ENCODE data around the gene POTEH.
"Not testable (repeated sequence)": the region's sequence is repeated elsewhere in the genome, so short reads cannot be mapped to it uniquely, and the experiment has no call there.

POTEH gene

DNA sequence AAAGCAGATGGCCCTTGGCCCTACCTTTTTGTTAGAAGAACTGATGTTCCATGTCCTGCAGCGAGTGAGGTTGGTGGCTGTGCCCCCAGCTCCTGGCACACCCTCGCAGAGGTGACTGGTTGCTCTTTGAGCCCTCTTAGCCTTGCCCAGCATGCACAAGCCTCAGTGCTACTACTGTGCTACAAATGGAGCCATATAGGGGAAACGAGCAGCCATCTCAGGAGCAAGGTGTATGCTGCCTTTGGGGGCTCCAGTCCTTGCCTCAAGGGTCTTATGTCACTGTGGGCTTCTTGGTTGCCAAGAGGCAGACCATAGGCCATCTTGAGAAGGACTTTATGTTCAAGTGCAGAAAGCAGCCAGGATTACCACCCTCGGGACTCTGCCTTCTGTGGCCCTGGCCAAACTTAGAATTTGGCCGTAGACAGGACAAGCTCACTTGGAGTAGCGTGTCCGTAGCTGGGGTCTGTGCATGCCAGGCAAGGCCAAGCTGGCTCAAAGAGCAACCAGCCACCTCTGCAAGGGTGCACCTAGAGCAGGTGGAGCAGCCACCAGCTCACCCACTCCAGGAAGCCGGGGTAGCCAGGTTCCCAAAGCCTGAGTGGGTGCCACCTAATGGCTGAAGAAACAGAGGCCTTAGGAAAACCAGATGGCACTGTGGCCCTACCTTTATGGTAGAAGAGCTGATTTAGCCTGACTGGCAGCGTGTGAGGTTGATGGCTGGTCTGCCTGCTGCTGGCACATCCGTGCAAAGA is 48.5 kb downstream of the POTEH start:
- DNase-seq, result not testable (repeated sequence)

DNA sequence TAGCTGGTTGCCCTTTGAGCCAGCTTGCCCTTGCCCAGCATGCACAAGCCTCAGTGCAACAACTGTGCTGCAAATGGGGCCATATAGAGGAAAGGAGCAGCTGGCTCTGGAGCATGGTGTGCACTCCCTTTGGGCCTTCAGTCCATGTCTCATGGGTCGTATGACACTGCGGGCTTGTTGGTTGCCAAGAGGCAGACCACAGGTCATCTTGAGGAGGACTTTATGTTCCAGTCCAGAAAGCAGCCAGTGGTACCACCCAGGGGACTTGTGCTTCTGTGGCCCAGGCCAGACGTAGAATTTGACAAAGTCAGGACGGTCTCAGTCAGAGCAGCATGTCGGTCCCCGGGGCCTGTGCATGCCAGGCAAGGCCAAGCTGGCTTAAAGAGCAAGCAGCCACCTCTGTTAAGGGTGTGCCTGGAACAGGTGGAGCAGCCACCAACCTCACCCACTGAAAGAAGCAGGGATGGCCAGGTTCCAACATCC is 49.1 kb downstream of the POTEH start:
- not testable (repeated sequence) for DNase-seq

DNA sequence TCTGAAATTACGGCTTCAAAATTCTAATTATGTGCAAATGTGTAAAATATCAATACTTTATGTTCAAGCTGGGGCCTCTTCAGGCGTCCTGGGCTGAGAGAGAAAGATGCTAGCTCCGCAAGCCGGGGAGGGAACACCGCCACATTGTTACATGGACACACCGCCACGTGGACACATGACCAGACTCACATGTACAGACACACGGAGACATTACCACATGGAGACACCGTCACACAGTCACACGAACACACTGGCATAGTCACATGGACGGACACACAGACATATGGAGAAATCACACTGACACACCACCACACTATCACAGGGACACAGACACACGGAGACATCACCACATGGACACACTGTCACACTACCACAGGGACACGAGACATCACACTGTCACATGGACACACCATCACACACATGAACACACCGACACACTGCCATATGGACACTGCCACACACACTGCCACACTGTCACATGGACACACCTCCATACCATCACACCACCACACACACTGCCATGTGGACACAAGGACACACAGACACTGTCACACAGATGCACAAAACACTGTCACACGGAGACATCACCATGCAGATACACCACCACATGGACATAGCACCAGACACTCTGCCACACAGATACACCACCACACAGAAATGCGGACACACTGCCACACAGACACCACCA is 58.0 kb downstream of the POTEH start:
- DNase-seq, result not testable (repeated sequence)

DNA sequence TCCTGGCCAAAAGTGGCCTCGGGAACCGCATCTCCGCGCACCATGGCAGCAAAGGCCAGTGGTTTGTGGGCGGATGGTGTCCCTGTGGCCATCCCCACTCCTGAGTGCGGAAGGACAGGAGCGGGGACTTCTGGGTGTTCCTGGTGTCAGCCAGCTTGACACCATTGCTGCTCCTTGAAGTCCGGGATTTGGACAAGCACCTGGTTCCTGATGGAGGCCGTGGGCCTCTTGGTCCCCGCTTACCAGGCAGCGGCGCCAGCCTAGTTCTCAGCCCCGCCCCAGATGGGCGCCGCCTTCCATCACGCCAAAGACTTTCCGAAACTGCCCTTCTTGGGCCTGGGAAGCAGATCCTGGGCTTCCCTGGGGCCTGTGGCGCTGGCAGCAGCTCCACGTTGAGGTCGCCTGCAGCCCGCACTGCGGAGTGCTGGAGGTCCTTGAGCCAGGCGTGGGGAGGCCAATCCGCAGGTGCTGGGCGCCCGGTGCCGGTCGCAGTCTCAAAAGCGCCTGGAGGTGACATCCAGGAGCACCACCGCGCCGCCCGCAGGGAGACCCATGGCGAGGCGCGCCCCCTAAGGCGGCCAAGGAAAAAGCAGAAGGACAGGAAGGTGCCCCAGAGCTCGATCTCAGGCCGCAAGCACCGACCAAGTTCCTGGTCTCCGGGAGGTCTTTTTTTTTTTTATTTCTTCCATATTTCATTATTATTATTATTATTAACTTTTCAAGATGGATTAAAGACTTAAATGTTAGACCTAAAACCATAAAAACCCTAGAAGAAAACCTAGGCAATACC is 59.5 kb downstream of the POTEH start:
- DNase-seq, result not testable (repeated sequence)

DNA sequence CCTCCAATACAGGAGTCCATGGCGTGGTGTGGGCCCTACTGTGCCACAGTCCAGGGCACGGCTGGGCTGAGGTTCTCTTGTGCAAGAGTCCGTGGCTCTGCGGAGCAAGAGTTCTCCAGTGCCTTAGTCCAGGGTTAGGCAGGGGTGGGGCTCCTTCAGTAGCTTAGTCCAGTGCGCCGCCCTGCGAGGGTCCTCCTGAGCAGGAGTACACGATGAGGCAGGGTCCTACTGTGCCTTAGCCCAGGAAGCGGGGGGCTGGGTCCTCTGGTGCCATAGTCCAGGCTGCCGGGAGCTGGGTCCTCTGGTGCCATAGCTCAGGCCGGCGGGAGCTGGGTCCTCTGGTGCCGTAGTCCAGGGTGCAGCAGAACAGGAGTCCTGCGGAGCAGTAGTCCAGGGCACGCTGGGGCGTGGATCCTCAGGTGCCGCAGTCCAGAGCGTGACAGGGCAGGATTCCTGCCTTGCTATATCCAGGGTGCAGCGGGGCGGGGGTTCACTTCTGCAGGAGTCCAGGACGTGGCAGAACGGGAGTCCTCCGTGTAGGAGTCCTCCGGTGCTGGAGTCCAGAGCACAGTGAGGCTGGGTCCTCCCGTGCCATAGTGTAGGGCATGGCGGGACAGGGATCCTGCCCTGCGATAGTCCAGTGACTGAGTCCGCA is 69.7 kb downstream of the POTEH start:
- not testable (repeated sequence) for DNase-seq

DNA sequence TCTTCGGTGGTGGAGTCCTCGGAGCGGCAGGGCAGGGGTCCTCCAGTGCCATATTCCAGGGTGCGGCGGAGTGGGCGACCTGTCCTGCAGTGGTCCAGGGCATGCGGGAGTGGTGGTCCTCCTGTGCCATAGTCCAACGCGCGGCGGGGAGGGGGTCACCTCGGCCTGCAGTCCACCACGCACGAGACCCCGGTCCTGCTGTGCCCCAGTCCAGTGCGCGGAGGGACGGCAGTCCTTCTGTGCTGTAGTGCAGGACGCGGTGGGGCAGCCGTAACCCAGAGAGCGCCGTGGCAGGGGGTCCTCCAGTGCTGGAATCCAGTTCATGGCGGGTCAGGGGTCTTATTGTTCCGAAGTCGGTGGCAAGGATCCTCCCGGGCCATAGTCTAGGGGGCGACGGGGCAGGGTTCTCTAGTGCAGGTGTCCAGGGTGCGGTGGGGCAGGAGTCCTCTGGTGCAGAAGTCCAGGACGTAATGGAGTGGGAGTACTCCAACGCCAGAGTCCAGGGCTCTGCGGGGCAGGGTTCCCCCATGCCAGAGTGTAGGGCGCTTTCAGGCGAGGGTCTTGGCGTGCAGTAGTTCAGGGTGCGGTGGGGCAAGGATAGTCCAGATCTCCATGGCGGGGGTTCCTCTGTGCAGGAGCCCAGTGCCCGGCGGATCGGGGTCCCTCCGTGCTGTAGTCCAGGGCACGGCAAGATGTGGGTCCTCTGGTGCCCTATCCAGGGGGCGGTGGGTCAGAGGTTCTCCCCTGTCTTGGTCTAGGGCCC is 70.7 kb downstream of the POTEH start:
- DNase-seq, result not testable (repeated sequence)

DNA sequence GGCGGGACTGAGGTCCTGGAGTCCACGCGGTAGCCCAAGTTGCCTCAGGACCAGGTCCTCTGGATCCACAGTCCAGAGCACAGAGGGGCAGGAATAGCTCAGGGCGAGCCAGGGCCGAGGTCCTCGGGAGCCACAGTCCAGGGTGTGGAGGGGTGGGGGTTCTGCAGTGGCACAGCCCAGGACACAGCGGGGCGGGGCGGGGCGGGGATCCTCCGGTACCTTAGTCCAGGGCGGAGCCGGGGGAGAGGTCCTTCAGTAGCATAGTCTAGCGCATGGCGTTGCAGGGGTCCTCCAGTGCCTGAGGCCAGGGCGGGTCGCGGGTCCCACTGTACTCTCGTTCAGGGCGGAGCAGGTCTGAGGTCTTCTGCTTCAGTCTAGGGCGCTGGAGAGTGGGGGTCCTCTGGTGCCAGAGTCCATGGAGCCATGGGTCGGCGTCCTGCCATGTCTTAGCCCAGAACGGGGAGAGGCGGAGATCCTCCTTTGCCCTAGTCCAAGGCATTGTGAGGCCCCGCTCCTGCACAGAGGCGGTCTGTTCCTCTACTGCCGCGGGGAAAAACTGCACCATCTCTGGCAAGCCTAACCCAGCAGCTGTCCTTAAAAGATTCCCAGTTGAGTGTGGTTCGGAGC is 71.4 kb downstream of the POTEH start:
- DNase-seq, result not testable (repeated sequence)

DNA sequence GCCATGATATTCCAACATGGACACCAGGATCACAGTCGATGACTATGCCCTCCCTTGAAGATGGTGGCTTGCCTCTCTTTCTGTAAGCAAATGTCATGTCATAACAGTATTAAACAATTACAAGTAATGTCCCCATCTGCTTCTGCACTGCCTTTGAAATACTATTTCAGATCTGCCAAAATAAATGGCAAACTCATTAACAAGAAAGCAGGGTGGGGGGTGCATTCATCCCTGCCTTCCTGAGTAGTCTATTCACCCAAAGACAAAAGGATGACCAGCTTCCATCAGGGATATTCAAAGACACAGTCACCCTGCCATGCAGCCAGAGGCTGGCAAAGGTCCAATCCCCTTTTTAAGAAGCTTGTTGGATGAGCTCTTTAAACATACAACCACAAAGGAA is 73.7 kb downstream of the POTEH start:
- not testable (repeated sequence) for DNase-seq
